GM19463 (cell line): ENCODE measurements around the gene SNRPD3.
"Not testable (repeated sequence)": the region's sequence is repeated elsewhere in the genome, so short reads cannot be mapped to it uniquely, and the experiment has no call there.

Experiments
- ATAC-seq: cut with Tn5 transposase; IDR thresholded peaks from one replicate; pipeline ENCODE4 v1.9.1; 2021; ENCODE audit warnings: mild to moderate bottlenecking, moderate library complexity; ENCODE audit not compliant: unreplicated experiment

SNRPD3 gene

GRCh38 chr22:24590596-24591173 lies 34.9 kb downstream of the SNRPD3 start:
- ATAC-seq, result no peak

GRCh38 chr22:24591286-24591830 lies 35.6 kb downstream of the SNRPD3 start:
- no peak for ATAC-seq

GRCh38 chr22:24592058-24592850 lies 36.5 kb downstream of the SNRPD3 start:
- peak; percentile 18 for ATAC-seq

DNA sequence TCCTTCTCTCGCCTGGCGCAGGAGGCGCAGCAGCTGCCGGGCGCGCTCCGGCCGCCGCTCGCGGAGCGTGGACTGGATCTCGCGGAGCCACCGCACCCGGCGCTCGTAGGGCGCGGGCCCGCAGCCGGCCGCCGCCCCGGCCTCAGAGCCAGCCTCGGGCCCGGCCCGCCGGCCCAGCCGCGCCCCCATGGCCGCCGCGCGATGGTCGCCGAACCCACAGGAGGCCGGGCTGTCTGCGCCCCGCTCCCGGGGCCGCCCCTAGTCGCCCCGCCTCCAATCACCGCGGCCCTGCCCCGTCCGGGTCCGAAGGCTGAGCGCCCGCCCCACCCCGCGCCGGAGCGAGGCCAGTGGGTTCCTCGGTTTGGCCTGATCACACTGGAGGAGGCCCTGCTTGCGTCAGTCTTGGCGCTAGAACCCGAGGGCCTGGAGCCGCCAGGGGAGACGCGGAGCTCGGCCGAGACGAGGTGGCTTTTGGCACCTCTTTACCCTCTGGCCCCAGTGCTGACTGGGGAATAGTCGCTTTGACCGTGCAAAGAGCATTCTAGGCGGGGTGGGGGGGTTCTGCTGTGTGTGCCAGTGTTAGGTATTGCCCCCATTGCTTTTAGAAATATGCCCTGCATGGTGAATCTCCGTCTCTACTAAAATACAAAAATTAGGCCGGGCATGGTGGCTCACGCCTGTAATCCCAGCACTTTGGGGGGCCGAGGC lies 37.2 kb downstream of the SNRPD3 start, which contains the start of gene LRRC75B:
TSS of gene LRRC75B (minus strand) at position 223 of the 708 bp plus-strand sequence. CDS start at position 189, 34 bp downstream.
- peak; percentile 97 for ATAC-seq

DNA sequence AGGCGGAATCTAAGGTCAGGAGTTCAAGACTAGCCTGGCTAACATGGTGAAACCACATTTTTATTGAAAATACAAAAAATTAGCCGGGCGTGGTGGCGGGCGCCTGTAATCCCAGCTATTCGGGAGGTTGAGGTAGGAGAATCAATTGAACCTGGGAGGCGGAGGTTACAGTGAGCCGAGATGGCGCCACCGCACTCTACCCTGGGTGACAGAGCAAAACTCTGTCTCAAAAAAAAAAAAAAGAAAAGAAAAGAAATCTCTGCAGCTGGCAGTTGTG lies 37.7 kb downstream of the SNRPD3 start:
- not testable (repeated sequence) for ATAC-seq

- ATAC-seq, result no peak
Measured at GRCh38 chr22:24593836-24594568, 38.2 kb downstream of the SNRPD3 start.

GRCh38 chr22:24594569-24595120 lies 38.8 kb downstream of the SNRPD3 start:
- ATAC-seq, result no peak

- no peak for ATAC-seq
Measured at GRCh38 chr22:24595228-24595627, 39.4 kb downstream of the SNRPD3 start.

GRCh38 chr22:24595863-24596262 lies 40.1 kb downstream of the SNRPD3 start:
- ATAC-seq, result no peak

DNA sequence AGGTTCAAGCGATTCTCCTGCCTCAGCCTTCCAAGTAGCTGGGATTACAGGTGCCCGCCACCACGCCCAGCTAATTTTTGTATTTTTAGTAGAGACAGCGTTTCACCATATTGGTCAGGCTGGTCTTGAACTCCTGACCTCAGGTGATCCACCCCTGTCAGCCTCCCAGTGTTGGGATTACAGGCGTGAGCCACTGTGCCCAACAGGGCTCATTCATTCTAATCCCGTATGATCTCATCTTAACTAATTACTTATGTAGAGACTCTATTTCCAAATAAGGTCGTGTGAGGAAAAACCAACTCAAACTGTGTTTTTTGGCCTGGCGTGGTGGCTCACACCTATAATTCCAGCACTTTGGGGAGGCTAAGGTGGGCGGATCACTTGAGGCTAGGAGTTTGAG lies 41.3 kb downstream of the SNRPD3 start:
- not testable (repeated sequence) for ATAC-seq

DNA sequence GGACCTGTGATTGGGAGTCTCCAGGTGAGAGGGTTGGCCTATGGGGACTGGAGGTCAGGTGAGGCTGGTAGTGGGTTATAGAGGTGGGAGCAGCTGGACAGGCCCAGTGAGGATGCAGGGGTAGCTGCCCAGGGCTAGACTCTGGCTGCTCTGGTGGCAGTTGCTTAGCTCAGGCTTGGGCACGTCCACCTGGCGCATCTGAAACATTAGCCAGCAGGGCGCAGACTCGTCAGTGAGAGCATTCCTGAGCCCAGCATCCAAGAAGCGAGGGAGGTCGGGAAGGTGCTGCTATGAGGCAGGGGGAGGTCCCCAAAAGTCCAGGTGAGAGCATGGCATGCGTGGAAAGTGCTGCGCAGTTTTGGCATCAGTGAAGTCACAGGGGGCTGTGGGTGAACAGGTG lies 43.7 kb downstream of the SNRPD3 start:
- no peak for ATAC-seq

DNA sequence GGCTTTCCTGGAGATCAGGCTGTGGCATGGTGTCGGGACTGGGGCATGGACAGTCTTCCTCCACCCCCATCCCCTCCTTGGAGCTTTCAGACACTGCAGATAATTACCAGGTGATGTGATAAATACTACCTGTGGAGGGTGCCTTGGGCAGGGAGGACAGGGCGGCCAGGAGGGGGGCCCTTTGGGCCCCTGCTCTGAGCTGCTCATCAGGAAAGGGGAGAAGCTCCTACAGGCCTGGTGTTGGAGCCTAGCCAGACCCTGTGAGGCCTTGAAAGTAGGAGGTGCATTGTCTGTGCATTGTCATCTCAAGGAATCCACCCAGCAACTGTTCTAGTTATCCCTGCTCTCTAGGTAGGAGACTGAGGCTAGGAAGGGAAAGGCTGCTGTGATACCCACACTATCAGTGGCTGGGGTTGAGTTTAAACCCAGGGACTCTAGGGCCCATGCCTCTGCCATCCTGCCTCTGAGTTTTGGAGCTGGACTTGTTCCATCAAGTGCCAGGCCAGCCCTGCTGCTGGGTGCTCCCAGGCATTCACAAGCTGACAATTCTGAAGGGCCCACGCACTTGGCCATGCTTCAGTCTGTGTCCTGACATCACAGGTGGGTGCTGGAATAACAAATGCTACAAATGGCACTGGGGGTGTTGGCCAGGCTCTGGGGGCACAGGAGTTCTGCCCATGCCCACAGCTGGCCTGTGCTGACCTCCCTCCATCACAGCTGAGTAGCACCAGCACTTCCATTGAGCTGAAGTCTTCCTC lies 44.3 kb downstream of the SNRPD3 start:
- not testable (repeated sequence) for ATAC-seq

- ATAC-seq, result no peak
Measured at GRCh38 chr22:24601217-24602104, 45.7 kb downstream of the SNRPD3 start.

GRCh38 chr22:24602105-24602749 lies 46.4 kb downstream of the SNRPD3 start:
- ATAC-seq, result not testable (repeated sequence)

DNA sequence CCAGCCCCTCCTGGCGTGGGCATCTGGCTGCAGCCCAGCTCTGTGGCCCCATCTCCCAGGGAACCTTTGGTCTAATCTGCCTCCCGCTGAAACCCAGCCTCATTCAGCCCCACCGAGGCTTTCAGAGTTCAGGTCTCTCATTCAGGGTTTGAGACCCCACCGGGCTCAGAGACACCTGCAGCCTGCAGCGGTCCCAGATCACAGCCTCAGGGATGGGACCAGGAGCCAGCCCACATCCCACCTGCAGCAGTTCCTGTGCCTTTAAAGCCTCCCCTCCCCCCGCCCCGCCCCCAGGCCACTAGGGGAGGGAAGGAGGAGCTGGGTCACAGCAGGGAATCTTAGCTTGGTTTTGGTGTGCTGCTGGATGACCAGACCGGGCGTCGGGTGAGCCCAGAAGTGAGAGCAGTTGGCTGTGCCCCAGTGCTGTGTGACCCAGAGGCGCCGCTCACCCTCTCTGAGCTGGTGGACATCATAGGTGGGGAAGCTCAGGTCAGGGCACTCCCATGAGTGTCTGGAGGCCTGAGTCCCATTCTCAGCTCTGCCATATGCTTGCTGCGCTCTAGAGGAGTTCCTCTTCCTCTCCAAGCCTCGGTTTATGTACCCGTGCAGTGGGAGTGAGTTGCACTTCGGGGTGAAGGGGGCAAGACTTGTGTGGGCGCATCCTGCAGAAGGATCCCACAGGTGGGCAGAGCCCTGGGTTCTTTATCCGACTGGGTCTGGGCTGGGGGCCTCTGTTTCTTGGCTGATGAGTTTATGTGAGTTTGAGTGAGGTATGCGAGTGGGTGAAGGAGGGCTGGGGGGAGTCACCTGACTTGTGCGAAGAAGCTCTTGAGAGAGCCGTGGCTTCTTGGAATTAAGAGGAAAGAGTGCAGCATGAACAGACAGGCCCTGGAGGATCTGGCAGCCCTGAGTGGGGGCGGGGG lies 47.3 kb downstream of the SNRPD3 start, which contains the start of gene GGT1:
TSS of gene GGT1 (plus strand) at position 347 of the 923 bp plus-strand sequence. CDS start 7,889 bp downstream, outside the sequence.
- ATAC-seq, result not testable (repeated sequence)

DNA sequence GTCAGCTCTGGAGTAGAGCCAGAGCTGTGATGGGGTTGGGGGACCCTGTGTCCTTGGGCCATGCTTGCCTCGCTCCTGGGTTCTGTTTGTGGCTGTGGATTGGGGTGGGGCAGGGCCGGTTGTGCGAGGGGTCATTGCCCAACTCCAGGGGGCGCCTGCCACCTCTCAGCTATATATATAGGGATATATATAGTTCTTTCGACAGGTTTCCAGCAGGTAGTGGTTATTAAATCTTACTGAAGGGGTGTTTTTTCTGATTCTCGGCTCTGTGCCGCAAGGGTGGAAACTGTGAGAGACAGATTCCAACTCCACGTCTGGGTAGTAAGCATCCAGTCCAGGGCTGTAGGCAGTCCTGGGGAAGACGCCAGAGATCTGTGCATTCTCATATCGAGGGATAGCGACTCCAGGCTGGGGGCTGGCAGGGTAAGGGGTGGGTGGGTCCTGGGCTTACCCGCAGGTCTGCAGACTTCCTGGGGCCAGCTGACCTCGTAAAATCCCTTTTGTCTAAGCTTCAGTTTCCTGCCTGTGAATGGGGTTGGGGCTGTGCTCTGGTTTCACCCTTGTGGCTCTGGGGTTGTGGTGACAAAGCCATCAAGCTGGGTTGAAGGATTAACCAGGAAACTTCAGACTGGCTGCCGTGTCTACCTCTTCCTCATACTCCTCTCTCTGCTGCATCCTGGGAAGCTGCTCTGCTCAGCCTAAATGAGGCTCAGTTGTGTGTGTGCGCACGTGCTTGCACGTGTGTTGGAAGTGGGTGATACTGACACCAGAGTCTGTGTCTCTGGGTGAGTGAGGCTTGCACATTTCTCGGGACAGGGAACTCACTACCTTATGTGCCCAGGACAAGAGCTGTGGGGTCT lies 48.2 kb downstream of the SNRPD3 start:
- ATAC-seq, result not testable (repeated sequence)
